Measurements from ENCODE around the gene CCDC27.

Gene CCDC27

DNA sequence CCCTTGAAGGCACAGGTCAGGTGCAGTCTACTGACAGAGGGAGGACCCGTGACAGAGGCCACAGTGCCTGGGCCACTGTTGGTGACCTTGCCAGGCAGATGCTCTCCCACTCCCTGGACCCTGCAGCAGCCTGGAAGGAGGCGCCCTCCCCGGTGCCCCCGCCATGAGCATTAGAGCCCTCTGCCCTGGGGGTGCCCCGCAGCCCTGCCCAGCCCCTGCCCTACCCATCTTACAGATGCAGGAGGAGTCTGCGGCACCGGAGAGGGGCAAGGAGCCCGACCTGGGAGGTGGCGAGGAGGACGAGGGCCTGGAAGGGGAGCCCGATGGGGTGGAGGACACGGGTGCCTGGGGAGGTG is 10.6 kb downstream of the CCDC27 start (continued):
- TF ChIP-seq PPARA (CRISPR knock-in tag; IDR thresholded peaks at IDR 0.05; ENCODE audit: borderline replicate concordance), result no peak

DNA sequence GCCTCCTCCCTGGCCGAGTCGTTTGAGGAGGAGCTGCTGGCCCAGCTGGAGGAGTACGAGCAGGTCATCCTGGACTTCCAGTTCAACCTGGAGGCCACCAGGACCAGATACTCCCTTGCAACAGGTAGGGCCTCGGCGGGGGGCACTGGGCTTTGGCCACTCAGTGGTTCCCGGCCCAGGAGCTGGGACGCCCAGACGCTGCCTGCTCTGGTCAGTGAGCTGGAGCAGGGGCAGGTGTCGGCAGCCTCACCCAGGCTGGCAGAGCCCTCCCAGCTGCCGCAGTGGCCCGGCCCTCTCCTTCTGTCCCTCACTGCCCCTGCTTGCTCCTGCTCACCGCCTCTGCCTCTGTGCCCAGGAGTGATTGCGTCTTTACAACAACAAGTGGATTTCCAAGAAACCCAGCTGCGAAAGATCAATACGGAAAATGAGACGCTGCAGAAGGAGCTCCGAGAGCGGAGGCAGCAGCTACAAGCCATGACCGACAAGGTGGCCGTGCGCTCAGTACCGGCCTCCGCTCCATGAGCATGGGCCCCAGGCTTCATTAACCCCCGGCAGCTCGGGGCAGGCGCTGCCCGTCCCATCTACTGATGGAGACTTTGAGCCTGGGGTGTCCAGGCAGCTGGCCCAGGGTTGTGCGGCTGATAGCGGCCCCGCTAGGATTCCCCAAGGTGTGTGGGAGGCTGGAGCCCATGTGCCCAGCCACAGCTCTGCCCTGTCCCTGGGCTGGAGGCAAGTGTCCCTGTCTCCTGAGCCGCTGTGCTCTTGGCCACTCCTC is 11.3 kb downstream of the CCDC27 start:
- TF ChIP-seq, protein P1, sequence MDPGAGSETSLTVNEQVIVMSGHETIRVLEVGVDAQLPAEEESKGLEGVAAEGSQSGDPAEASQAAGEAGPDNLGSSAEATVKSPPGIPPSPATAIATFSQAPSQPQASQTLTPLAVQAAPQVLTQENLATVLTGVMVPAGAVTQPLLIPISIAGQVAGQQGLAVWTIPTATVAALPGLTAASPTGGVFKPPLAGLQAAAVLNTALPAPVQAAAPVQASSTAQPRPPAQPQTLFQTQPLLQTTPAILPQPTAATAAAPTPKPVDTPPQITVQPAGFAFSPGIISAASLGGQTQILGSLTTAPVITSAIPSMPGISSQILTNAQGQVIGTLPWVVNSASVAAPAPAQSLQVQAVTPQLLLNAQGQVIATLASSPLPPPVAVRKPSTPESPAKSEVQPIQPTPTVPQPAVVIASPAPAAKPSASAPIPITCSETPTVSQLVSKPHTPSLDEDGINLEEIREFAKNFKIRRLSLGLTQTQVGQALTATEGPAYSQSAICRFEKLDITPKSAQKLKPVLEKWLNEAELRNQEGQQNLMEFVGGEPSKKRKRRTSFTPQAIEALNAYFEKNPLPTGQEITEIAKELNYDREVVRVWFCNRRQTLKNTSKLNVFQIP (CRISPR knock-in tag; IDR thresholded peaks at IDR 0.05; ENCODE audit: borderline replicate concordance, low read depth), result no peak
- TF ChIP-seq ISL1 (CRISPR knock-in tag; IDR thresholded peaks at IDR 0.05), result no peak
- TF ChIP-seq, protein P2, sequence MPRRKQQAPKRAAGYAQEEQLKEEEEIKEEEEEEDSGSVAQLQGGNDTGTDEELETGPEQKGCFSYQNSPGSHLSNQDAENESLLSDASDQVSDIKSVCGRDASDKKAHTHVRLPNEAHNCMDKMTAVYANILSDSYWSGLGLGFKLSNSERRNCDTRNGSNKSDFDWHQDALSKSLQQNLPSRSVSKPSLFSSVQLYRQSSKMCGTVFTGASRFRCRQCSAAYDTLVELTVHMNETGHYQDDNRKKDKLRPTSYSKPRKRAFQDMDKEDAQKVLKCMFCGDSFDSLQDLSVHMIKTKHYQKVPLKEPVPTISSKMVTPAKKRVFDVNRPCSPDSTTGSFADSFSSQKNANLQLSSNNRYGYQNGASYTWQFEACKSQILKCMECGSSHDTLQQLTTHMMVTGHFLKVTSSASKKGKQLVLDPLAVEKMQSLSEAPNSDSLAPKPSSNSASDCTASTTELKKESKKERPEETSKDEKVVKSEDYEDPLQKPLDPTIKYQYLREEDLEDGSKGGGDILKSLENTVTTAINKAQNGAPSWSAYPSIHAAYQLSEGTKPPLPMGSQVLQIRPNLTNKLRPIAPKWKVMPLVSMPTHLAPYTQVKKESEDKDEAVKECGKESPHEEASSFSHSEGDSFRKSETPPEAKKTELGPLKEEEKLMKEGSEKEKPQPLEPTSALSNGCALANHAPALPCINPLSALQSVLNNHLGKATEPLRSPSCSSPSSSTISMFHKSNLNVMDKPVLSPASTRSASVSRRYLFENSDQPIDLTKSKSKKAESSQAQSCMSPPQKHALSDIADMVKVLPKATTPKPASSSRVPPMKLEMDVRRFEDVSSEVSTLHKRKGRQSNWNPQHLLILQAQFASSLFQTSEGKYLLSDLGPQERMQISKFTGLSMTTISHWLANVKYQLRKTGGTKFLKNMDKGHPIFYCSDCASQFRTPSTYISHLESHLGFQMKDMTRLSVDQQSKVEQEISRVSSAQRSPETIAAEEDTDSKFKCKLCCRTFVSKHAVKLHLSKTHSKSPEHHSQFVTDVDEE (CRISPR knock-in tag; IDR thresholded peaks at IDR 0.05), result no peak
- no peak for TF ChIP-seq ZNF8 (CRISPR knock-in tag; IDR thresholded peaks at IDR 0.05)
- no peak for TF ChIP-seq OSR1 (CRISPR knock-in tag; IDR thresholded peaks at IDR 0.05)
- TF ChIP-seq, protein P3, sequence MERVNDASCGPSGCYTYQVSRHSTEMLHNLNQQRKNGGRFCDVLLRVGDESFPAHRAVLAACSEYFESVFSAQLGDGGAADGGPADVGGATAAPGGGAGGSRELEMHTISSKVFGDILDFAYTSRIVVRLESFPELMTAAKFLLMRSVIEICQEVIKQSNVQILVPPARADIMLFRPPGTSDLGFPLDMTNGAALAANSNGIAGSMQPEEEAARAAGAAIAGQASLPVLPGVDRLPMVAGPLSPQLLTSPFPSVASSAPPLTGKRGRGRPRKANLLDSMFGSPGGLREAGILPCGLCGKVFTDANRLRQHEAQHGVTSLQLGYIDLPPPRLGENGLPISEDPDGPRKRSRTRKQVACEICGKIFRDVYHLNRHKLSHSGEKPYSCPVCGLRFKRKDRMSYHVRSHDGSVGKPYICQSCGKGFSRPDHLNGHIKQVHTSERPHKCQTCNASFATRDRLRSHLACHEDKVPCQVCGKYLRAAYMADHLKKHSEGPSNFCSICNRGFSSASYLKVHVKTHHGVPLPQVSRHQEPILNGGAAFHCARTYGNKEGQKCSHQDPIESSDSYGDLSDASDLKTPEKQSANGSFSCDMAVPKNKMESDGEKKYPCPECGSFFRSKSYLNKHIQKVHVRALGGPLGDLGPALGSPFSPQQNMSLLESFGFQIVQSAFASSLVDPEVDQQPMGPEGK (CRISPR knock-in tag; IDR thresholded peaks at IDR 0.05; ENCODE audit: borderline replicate concordance), result no peak
- no peak for TF ChIP-seq BACH2 (CRISPR knock-in tag; IDR thresholded peaks at IDR 0.05; ENCODE audit: borderline replicate concordance)
- TF ChIP-seq RARB (CRISPR knock-in tag; IDR thresholded peaks at IDR 0.05), result no peak
- no peak for TF ChIP-seq CSDC2 (CRISPR knock-in tag; IDR thresholded peaks at IDR 0.05)
- TF ChIP-seq ESRRG (CRISPR knock-in tag; IDR thresholded peaks at IDR 0.05), result no peak
- TF ChIP-seq ZFP3 (CRISPR knock-in tag; IDR thresholded peaks at IDR 0.05), result no peak
- no peak for TF ChIP-seq GLIS3 (CRISPR knock-in tag; IDR thresholded peaks at IDR 0.05)
- ATAC-seq, result no peak

DNA sequence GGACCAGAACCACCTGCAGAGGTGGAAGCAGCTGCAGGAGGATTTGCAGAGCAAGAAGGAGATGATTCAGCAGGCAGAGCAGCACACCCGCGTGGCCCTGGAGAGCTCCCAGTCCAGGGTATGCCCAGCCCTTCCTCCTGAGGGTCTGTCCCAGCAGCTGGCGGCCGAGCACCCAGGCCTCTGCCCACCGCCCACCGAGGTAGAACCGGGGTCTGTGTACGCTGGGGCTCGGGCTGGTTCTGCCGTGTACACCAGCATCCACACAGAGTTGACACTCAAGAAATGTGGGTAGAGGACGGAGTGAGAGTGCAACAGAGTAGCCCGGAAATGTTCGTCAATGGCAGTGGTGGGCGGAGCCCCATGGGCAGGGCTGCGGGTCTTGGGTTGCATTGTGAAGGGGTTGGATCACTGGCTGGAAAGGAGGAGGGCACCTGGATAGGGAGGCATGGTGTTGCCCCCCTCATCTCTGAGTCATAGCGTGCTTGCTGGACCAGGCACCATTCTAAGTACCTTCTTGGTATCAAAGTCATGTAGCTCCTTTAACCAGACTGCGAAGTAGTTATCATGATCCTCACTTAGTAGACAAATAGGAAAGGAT is 15.2 kb downstream of the CCDC27 start:
- no peak for TF ChIP-seq GLIS3 (CRISPR knock-in tag; IDR thresholded peaks at IDR 0.05)
- TF ChIP-seq ISL1 (CRISPR knock-in tag; IDR thresholded peaks at IDR 0.05), result no peak
- TF ChIP-seq RARB (CRISPR knock-in tag; IDR thresholded peaks at IDR 0.05), result no peak
- no peak for TF ChIP-seq ZNF8 (CRISPR knock-in tag; IDR thresholded peaks at IDR 0.05)
- TF ChIP-seq ZNF70 (CRISPR knock-in tag; IDR thresholded peaks at IDR 0.05), result no peak
- no peak for TF ChIP-seq OSR1 (CRISPR knock-in tag; IDR thresholded peaks at IDR 0.05)
- no peak for TF ChIP-seq TCF4 (CRISPR knock-in tag; IDR thresholded peaks at IDR 0.05; ENCODE audit: borderline replicate concordance)
- no peak for TF ChIP-seq ZNF565 (CRISPR knock-in tag; conservative IDR thresholded peaks at IDR 0.05; ENCODE audit: low read depth)
- TF ChIP-seq ZC3H10 (CRISPR knock-in tag; IDR thresholded peaks at IDR 0.05), result no peak
- ATAC-seq, result no peak

DNA sequence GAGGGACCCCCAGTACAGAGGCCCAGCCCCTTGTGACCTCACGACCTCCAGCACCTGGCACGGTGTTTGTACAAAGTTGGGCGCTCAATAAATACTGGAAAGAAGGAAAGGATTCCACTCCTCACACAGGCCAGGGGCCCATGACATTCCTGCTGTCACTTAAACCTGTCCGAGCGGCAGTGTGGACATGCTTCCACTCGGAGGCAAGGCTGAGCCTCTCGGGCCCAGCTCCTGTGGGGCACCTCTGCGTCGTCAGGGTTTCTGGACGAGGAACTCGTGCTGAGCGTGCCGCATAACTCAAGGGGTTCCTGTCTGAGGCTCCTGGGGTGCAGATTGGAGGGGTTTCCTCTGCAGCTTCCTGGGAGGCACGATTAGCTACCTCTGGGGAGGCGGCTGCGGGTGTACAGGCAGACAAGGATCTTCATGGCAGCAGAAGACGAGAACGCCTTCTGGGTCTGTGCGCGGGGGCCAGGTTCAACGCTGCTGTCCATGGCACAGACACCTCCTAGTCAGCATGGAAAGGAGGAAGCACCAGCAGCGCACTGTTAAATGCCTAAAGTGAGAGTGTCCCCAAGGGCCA is 16.7 kb downstream of the CCDC27 start:
- TF ChIP-seq PPARA (CRISPR knock-in tag; IDR thresholded peaks at IDR 0.05; ENCODE audit: borderline replicate concordance) (no peak), ZFP30 (CRISPR knock-in tag; IDR thresholded peaks at IDR 0.05) (no peak), ESRRG (CRISPR knock-in tag; IDR thresholded peaks at IDR 0.05) (no peak), ISL1 (CRISPR knock-in tag; IDR thresholded peaks at IDR 0.05) (no peak), CSDC2 (CRISPR knock-in tag; IDR thresholded peaks at IDR 0.05) (no peak), ZNF70 (CRISPR knock-in tag; IDR thresholded peaks at IDR 0.05) (no peak)
- no peak for ATAC-seq

Data from SK-N-SH treated with all-trans-retinoic acid at 6 μM for 48 hours (cell line).